HCT116 (cell line): Measurements from ENCODE around the gene C1QL4.

Source experiments
- CEBPB ChIP-seq: IDR thresholded peaks from 2 replicates; pipeline ENCODE4 v1.6.1; 2012; ENCODE audit warnings: low read depth
- CTCF ChIP-seq, 3 experiments: fragments of 200-600 bp in 1 of 3; sonication (generic) in 1 of 3; IDR thresholded peaks in 2 of 3; conservative IDR thresholded peaks in 1 of 3; 2 replicates each; pipeline ENCODE4 v1.5.1; 2012 to 2017; ENCODE audit warnings: low read depth in 2 of 3, low read length in 2 of 3, antibody characterized with exemption in 1 of 3, borderline replicate concordance in 1 of 3, control low read depth in 1 of 3, mild to moderate bottlenecking in 1 of 3, mixed read lengths in 1 of 3, mixed run types in 1 of 3, moderate library complexity in 1 of 3; ENCODE audit not compliant: insufficient read depth in 1 of 3
- EZH2phosphoT487 ChIP-seq: fragments of 200-600 bp; IDR thresholded peaks from 2 replicates; pipeline ENCODE4 v1.6.1; 2018; ENCODE audit warnings: antibody characterized with exemption, borderline replicate concordance
- FOSL1 ChIP-seq: IDR thresholded peaks from 2 replicates; pipeline ENCODE4 v1.6.1; 2012; ENCODE audit warnings: low read depth
- MAX ChIP-seq: IDR thresholded peaks from 2 replicates; pipeline ENCODE4 v1.6.1; 2012
- POLR2A ChIP-seq: IDR thresholded peaks from 2 replicates; pipeline ENCODE4 v1.7.0; 2011; ENCODE audit warnings: borderline replicate concordance; ENCODE audit not compliant: insufficient read depth, insufficient read length; ENCODE audit errors: extremely low read depth
- POLR2AphosphoS5 ChIP-seq: IDR thresholded peaks from 2 replicates; pipeline ENCODE4 v1.6.1; 2011; ENCODE audit warnings: mild to moderate bottlenecking, low read depth, low read length, moderate library complexity
- RAD21 ChIP-seq: IDR thresholded peaks from 2 replicates; pipeline ENCODE4 v1.6.1; 2012; ENCODE audit warnings: low read depth, mild to moderate bottlenecking
- REST ChIP-seq: IDR thresholded peaks from 2 replicates; pipeline ENCODE4 v1.6.1; 2012; ENCODE audit warnings: low read depth
- YY1 ChIP-seq: IDR thresholded peaks from 2 replicates; pipeline ENCODE4 v1.6.1; 2011; ENCODE audit warnings: low read length, low read depth, moderate library complexity, mild to moderate bottlenecking; ENCODE audit not compliant: insufficient replicate concordance; ENCODE audit errors: extremely low read depth

- no peak for TF ChIP-seq MAX
- no peak for TF ChIP-seq REST
- no peak for TF ChIP-seq POLR2A
- peak; percentile 83 to 97 (median 92) for TF ChIP-seq CTCF (IDR thresholded peaks at IDR 0.05 in 2 of 3, conservative IDR thresholded peaks at IDR 0.05 in 1 of 3; ENCODE audit: borderline replicate concordance in 1 of 3, insufficient read depth in 1 of 3, low read depth in 2 of 3, low read length in 2 of 3)
- peak; percentile 98 for TF ChIP-seq RAD21
- TF ChIP-seq YY1: peak; percentile 24
- no peak for TF ChIP-seq FOSL1
- TF ChIP-seq EZH2phosphoT487: no peak
- no peak for TF ChIP-seq CEBPB
- TF ChIP-seq POLR2AphosphoS5: no peak
Measured at GRCh38 chr12:49358483-49359141, 21.6 kb upstream of the C1QL4 start.
